PC-3 (cell line): ENCODE measurements around the gene MAN2C1. TPM values are rescaled to one million over a fixed set of nuclear protein-coding genes. Genes with fewer than 3 reads are reported as not detected.
"Not testable (repeated sequence)": the region's sequence is repeated elsewhere in the genome, so short reads cannot be mapped to it uniquely, and the experiment has no call there.

Experiments
- ATAC-seq: fragments of 200-7000 bp; cut with Tn5 transposase; 2 replicates; pipeline ENCODE4 v1.9.1; 2020; ENCODE audit warnings: mild to moderate bottlenecking, moderate library complexity
- BruUV-seq: library from RNA; stranded (reverse); fragments of 400-500 nt; replicated peaks from 2 replicates; lab custom pipeline; 2021; lab: Mats Ljungman, UMichigan
- CTCF ChIA-PET: fragments of 300-600 bp; sonication (Branson Sonifier 250); formaldehyde crosslinking; loops from one replicate; lab custom pipeline; 2022; ENCODE audit warnings: antibody characterized with exemption; lab: Charles Lee
- POLR2A ChIA-PET: fragments of 300-600 bp; sonication (Branson Sonifier 250); formaldehyde crosslinking; loops from one replicate; lab custom pipeline; 2022; ENCODE audit warnings: antibody characterized with exemption; ENCODE audit not compliant: unreplicated experiment; lab: Charles Lee
- DNase-seq: peaks from one replicate; pipeline ENCODE4 v3.0.0-alpha.2; 2015
- H2AFZ ChIP-seq: fragments of 300-600 bp; sonication (generic); 2 replicates; pipeline ENCODE4 v1.6.0; 2016; ENCODE audit warnings: antibody characterized with exemption, low read length
- H3F3A ChIP-seq: fragments of 300-600 bp; sonication (generic); one replicate; pipeline ENCODE4 v1.6.0; 2017; ENCODE audit warnings: antibody characterized with exemption, low read length, control low read depth, mild to moderate bottlenecking; ENCODE audit not compliant: unreplicated experiment
- H3K27ac ChIP-seq: fragments of 300-600 bp; sonication (generic); 2 replicates; pipeline ENCODE4 v1.5.1; 2016; ENCODE audit warnings: mild to moderate bottlenecking, low read length
- H3K27me3 ChIP-seq: fragments of 300-600 bp; sonication (generic); 2 replicates; pipeline ENCODE4 v1.6.1; 2016; ENCODE audit warnings: low read length, mixed read lengths
- H3K36me3 ChIP-seq: fragments of 300-600 bp; sonication (generic); 2 replicates; pipeline ENCODE4 v1.6.1; 2016; ENCODE audit warnings: low read depth, mixed run types, low read length, mixed read lengths
- H3K4me1 ChIP-seq: fragments of 300-600 bp; sonication (generic); 2 replicates; pipeline ENCODE4 v1.5.1; 2016; ENCODE audit warnings: low read length; ENCODE audit not compliant: insufficient read depth
- H3K4me2 ChIP-seq: fragments of 300-600 bp; sonication (generic); 2 replicates; pipeline ENCODE4 v1.6.0; 2016; ENCODE audit warnings: low read length
- H3K4me3 ChIP-seq: fragments of 300-600 bp; sonication (generic); 2 replicates; pipeline ENCODE4 v1.5.1; 2016; ENCODE audit warnings: mild to moderate bottlenecking, low read length, mixed read lengths
- H3K79me2 ChIP-seq: fragments of 300-600 bp; sonication (generic); 2 replicates; pipeline ENCODE4 v1.6.1; 2017; ENCODE audit warnings: low read length, mixed read lengths
- H3K9ac ChIP-seq: fragments of 300-600 bp; sonication (generic); 2 replicates; pipeline ENCODE4 v1.6.0; 2016; ENCODE audit warnings: mild to moderate bottlenecking, low read length
- H3K9me2 ChIP-seq: fragments of 300-600 bp; sonication (generic); replicated peaks from 2 replicates; pipeline ENCODE4 v1.6.1; 2016; ENCODE audit warnings: mixed run types, low read length, mixed read lengths
- H3K9me3 ChIP-seq: fragments of 300-600 bp; sonication (generic); 2 replicates; pipeline ENCODE4 v1.6.1; 2016; ENCODE audit warnings: low read length, mixed read lengths
- H4K20me1 ChIP-seq: fragments of 300-600 bp; sonication (generic); 2 replicates; pipeline ENCODE4 v1.6.1; 2016; ENCODE audit warnings: low read length, mixed read lengths
- EZH2 ChIP-seq: fragments of 300-600 bp; sonication (generic); IDR thresholded peaks from one replicate; pipeline ENCODE4 v1.6.1; 2017; ENCODE audit warnings: antibody characterized with exemption, mild to moderate bottlenecking, low read length; ENCODE audit not compliant: unreplicated experiment
- EZH2phosphoT487 ChIP-seq: fragments of 300-600 bp; sonication (generic); IDR thresholded peaks from 2 replicates; pipeline ENCODE4 v1.6.1; 2018; ENCODE audit warnings: mild to moderate bottlenecking, antibody characterized with exemption, low read length, borderline replicate concordance
- intact Hi-C: fragments of 100-400 bp; cut with micrococcal nuclease; formaldehyde crosslinking; loops from 2 replicates; pipeline ENCODE4 v1.9.0; 2023
- total RNA-seq: library from RNA; depleted of rRNA; stranded (reverse); fragments of >200 nt; gene quantifications from 2 replicates; pipeline ENCODE4 v1.2.3, GENCODE V29; 2014
- TF ChIP-seq, protein P1 (sequence below): fragments of 300-600 bp; sonication (generic); conservative IDR thresholded peaks from 2 replicates; pipeline ENCODE4 v1.5.1; 2017; ENCODE audit warnings: antibody characterized with exemption, low read depth, mild to moderate bottlenecking, low read length

MAN2C1 gene
- total RNA-seq, 1 experiment from 2014 or later: 126 TPM

DNA sequence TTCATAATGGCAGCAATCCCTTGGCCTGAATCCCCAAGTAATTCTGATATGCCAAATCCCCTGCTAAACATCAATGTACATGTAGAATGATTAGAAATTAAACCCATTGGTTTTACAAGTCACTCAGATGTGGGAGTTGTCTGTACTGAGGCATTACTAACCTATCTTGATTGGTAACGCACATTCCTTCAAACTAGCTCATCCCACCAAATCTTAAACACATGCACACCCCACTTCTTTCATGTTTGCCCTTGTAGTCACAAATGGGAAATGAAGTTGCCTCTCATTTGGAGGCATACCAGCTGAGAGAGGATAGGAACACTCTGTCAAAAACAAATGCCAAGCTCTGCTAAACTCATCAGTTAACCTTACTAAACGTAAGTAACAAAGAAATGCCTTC, 29.1 kb upstream of the MAN2C1 start:
- H3K4me2 ChIP-seq: no peak overlapping the region
- no peak overlapping the region for H3K4me3 ChIP-seq
- H3K9me2 ChIP-seq: no peaks in the 10 kb centered on the region
- no peaks in the 10 kb centered on the region for H4K20me1 ChIP-seq
- no peaks in the 10 kb centered on the region for H3K9me3 ChIP-seq
- intact Hi-C loops: no loop called here
- H3K9ac ChIP-seq: no peak overlapping the region
- no peaks in the 10 kb centered on the region for H3K79me2 ChIP-seq
- H3K36me3 ChIP-seq: peaks cover 59% of the 10 kb centered on the region
- H3K4me1 ChIP-seq: no peaks in the 10 kb centered on the region
- no peak overlapping the region for H2AFZ ChIP-seq
- no peaks in the 10 kb centered on the region for H3K27me3 ChIP-seq
- DNase-seq (no peak), ATAC-seq (no peak)
- H3K27ac ChIP-seq: no peak overlapping the region
- POLR2A ChIA-PET: interaction anchor here (0.6 kb wide), 1 partner anchor 29 kb away, joined by 3 read pairs; the partner anchor contains the start of gene MAN2C1
- no peak for TF ChIP-seq EZH2
- no peak for TF ChIP-seq EZH2phosphoT487
- TF ChIP-seq, protein P1, sequence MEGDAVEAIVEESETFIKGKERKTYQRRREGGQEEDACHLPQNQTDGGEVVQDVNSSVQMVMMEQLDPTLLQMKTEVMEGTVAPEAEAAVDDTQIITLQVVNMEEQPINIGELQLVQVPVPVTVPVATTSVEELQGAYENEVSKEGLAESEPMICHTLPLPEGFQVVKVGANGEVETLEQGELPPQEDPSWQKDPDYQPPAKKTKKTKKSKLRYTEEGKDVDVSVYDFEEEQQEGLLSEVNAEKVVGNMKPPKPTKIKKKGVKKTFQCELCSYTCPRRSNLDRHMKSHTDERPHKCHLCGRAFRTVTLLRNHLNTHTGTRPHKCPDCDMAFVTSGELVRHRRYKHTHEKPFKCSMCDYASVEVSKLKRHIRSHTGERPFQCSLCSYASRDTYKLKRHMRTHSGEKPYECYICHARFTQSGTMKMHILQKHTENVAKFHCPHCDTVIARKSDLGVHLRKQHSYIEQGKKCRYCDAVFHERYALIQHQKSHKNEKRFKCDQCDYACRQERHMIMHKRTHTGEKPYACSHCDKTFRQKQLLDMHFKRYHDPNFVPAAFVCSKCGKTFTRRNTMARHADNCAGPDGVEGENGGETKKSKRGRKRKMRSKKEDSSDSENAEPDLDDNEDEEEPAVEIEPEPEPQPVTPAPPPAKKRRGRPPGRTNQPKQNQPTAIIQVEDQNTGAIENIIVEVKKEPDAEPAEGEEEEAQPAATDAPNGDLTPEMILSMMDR: no peak
- H3F3A ChIP-seq: no peaks in the 10 kb centered on the region
- CTCF ChIA-PET: no interaction called here
- no TSS peak for BruUV-seq

- Histone ChIP-seq H3K27me3 (no peaks in the 10 kb centered on the region), H3K79me2 (no peaks in the 10 kb centered on the region), H2AFZ (no peak overlapping the region), H3K9me2 (no peaks in the 10 kb centered on the region), H3F3A (no peaks in the 10 kb centered on the region), H4K20me1 (no peaks in the 10 kb centered on the region), H3K27ac (no peak overlapping the region), H3K9ac (no peak overlapping the region), H3K4me3 (no peak overlapping the region), H3K9me3 (no peaks in the 10 kb centered on the region), H3K36me3 (peaks cover 65% of the 10 kb centered on the region), H3K4me1 (no peaks in the 10 kb centered on the region), H3K4me2 (no peak overlapping the region)
- TF ChIP-seq, protein P1: no peak
- no TSS peak for BruUV-seq
- CTCF ChIA-PET: no interaction called here
- intact Hi-C loops: no loop called here
- DNase-seq (no peak), ATAC-seq (no peak)
- POLR2A ChIA-PET: no interaction called here
Observed at GRCh38 chr15:75389791-75390382, 21.5 kb upstream of the MAN2C1 start.

GRCh38 chr15:75383986-75384385, 15.6 kb upstream of the MAN2C1 start:
- CTCF ChIA-PET, POLR2A ChIA-PET, BruUV-seq: not testable (repeated sequence)

More at GRCh38 chr15:75383986-75384385, 15.6 kb upstream of the MAN2C1 start:
- H3K79me2 ChIP-seq, DNase-seq, H3K4me1 ChIP-seq, H3K9me3 ChIP-seq, H4K20me1 ChIP-seq, intact Hi-C loops, H3K9ac ChIP-seq, H3K4me2 ChIP-seq, H3K27me3 ChIP-seq, H3K4me3 ChIP-seq, H3K27ac ChIP-seq, ATAC-seq, H3F3A ChIP-seq, H3K9me2 ChIP-seq, H2AFZ ChIP-seq: not testable (repeated sequence)
- H3K36me3 ChIP-seq: peaks cover 45% of the 10 kb centered on the region
